H1 (cell line): ENCODE measurements around the gene ATL3. TPM values are rescaled to one million over a fixed set of nuclear protein-coding genes. Genes with fewer than 3 reads are reported as not detected.

Experiments
- MAFK ChIP-seq: IDR thresholded peaks from 2 replicates; pipeline ENCODE4 v1.6.1; 2012; ENCODE audit warnings: low read depth, mild to moderate bottlenecking, improper control_type of control experiment, low read length
- NRF1 ChIP-seq: IDR thresholded peaks from 2 replicates; pipeline ENCODE4 v1.6.1; 2011; ENCODE audit warnings: mild to moderate bottlenecking, low read depth, low read length, improper control_type of control experiment
- PHF8 ChIP-seq: fragments of 200-600 bp; sonication (generic); conservative IDR thresholded peaks from 2 replicates; pipeline ENCODE4 v1.7.1; 2012; ENCODE audit warnings: low read depth, mild to moderate bottlenecking, inconsistent platforms, low read length, moderate library complexity
- RAD21 ChIP-seq, 2 experiments: IDR thresholded peaks in 1 of 2; conservative IDR thresholded peaks in 1 of 2; 2 replicates each; pipeline ENCODE4 v1.6.1; 2011; ENCODE audit warnings: low read depth in 2 of 2, low read length in 2 of 2, improper control_type of control experiment in 1 of 2, inconsistent platforms in 1 of 2, mild to moderate bottlenecking in 1 of 2, moderate library complexity in 1 of 2
- RFX5 ChIP-seq: IDR thresholded peaks from 2 replicates; pipeline ENCODE4 v1.6.1; 2011; ENCODE audit warnings: low read depth, low read length, improper control_type of control experiment, borderline replicate concordance
- SAP30 ChIP-seq: fragments of 300-600 bp; sonication (generic); IDR thresholded peaks from 2 replicates; pipeline ENCODE4 v1.7.1; 2012; ENCODE audit warnings: low read length, moderate library complexity, mild to moderate bottlenecking, inconsistent platforms; ENCODE audit not compliant: insufficient read depth, insufficient replicate concordance
- SUZ12 ChIP-seq: fragments of 200-600 bp; sonication (generic); IDR thresholded peaks from 2 replicates; pipeline ENCODE4 v1.6.1; 2012; ENCODE audit warnings: mild to moderate bottlenecking, inconsistent platforms, low read length, moderate library complexity, mixed read lengths
- YY1 ChIP-seq: IDR thresholded peaks from 2 replicates; pipeline ENCODE4 v1.6.1; 2011; ENCODE audit warnings: low read depth, mild to moderate bottlenecking, low read length
- polyA plus RNA-seq, 7 experiments: library from polyadenylated mRNA; depleted of rRNA in 3 of 7; stranded (reverse) in 5 of 7; unstranded in 2 of 7; fragments of >200 nt in 5 of 7; fragments of 200-250 nt in 2 of 7; gene quantifications; 1 replicate in 5 of 7; 2 replicates in 1 of 7; 4 replicates in 1 of 7; pipeline versions ENCODE4 v1.2.1 to v1.2.3, GENCODE V29; 2011 to 2013; ENCODE audit warnings: missing spikeins in 2 of 7, mixed read lengths in 2 of 7
- total RNA-seq: library from RNA; stranded (reverse); fragmentation: NEBNext Ultra II Directional; extraction: Animal tissue kit (Norgen Biotek cat#: 25700); gene quantifications from 2 replicates; pipeline ENCODE4 v1.2.1, GENCODE V29; 2021
- TF ChIP-seq, protein P1 (sequence below): IDR thresholded peaks from 2 replicates; pipeline ENCODE4 v1.6.1; 2012; ENCODE audit warnings: low read length, inconsistent platforms

ATL3 gene
- total and polyA plus RNA-seq, 2 of the 8 experiments (the other 6 are each of a cell fraction or from before 2014, with no cell fraction given): 7.8 to 24.5 TPM

DNA sequence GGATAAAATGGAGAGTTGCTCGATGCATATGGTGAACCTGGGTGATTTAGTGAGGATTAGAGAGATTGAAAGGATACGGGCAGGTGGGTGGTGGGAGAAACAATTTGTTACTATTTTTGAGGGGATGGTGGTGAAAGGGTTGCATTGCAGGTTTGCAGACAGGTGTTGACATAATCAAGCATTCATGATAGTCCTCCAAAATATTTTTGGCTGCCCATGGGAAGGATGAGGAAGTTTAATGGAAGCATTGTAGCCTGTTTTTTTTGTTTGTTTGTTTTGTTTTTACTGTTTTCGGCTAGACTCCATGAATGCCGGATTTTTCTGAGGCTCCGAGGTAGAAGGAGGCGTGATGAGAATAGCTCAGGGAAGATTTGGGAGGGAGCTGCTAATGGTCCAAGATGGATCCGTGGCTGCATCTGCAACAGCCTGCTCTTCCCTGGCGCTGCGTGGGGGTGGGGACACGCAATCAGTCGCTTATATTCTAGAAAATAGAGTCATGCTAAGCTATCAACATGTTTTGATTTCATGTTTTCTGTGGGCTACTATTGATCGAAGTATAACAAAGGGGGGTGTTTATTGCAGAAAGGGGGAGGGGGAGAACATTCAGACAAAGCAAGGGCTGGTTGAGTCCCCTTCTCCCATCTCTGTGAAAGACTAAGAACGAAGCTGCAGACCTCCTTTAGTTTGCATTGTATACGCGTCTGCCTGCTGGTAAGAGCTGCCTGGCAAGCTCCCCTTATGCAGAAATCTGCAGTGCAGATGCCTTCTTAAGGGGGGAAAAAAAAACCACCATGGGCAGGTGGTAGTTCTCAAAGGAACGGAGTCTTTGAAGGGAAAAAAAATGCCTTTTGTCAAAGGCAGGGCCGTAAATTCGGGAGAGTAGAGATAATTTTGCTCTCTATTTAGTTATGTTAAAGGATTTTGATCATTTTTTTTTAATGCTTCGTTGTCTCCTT, 11.2 kb upstream of the ATL3 start (continued):
- TF ChIP-seq, protein P1, sequence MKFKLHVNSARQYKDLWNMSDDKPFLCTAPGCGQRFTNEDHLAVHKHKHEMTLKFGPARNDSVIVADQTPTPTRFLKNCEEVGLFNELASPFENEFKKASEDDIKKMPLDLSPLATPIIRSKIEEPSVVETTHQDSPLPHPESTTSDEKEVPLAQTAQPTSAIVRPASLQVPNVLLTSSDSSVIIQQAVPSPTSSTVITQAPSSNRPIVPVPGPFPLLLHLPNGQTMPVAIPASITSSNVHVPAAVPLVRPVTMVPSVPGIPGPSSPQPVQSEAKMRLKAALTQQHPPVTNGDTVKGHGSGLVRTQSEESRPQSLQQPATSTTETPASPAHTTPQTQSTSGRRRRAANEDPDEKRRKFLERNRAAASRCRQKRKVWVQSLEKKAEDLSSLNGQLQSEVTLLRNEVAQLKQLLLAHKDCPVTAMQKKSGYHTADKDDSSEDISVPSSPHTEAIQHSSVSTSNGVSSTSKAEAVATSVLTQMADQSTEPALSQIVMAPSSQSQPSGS: peak; percentile 36; the same call in 1 of the 2 replicates
- no peak for TF ChIP-seq SAP30
- TF ChIP-seq NRF1: no peak
- peak; percentile 60; the same call in 1 of the 2 replicates for TF ChIP-seq YY1
- TF ChIP-seq RAD21 (IDR thresholded peaks at IDR 0.05 in 1 of 2, conservative IDR thresholded peaks at IDR 0.05 in 1 of 2; ENCODE audit: low read depth in 2 of 2, low read length in 2 of 2): no peak
- TF ChIP-seq MAFK: no peak
- TF ChIP-seq SUZ12: peak; percentile 36; the same call in 1 of the 2 replicates
- 0 out of 2 replicates have a peak, but pooled peaks have one; percentile 8 for TF ChIP-seq PHF8
- TF ChIP-seq RFX5: no peak
